GDM1 (cell line): ENCODE results near the gene IFT74.
"Not testable (repeated sequence)": the region's sequence is repeated elsewhere in the genome, so short reads cannot be mapped to it uniquely, and the experiment has no call there.

Source experiments
- DNase-seq: peaks from one replicate; lab custom pipeline; 2025; lab: John Stamatoyannopoulos, UW

Gene IFT74

DNA sequence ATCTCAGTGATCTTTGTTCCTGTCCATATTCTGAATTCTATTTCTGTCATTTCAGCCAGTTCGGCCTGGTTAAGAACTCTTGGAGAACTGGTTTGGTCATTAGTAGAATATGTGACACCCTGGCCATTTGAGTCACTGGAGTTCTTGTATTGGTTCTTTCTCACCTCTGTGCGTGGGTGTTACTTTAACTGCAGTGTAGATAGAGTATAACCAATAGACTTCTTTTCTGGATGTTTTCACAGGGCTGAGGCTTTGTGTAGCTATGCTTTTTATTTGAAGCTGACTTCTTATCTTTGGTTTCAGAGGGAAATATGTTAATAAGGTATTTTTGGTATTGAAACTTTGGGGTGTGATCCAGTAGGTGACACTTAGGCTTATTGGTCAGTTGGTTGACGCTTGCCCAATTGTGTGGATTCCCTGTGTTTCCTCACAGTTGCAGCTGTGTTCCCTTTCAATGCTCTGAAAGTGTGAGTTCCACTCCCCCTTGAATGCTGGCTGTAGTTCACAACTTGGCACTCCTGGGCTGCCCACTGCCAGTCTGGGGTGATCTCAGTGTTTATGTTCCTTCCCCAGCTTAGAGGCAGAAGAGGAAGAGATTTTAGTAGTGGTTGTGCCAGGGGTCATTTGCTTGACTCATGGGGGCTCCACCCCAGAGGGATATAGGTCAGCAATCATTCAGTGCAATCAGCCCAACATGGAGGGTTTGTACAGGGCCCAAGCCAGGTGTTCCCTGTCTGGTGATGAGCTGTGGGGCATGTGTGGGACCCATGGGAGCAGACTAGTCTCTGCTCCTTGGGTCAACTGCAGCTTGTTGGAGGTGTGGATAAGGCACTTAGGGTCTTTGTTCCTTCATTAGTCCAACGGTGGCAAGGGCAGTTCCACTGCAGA, 117.9 kb downstream of the IFT74 start:
- DNase-seq, result no peak

DNA sequence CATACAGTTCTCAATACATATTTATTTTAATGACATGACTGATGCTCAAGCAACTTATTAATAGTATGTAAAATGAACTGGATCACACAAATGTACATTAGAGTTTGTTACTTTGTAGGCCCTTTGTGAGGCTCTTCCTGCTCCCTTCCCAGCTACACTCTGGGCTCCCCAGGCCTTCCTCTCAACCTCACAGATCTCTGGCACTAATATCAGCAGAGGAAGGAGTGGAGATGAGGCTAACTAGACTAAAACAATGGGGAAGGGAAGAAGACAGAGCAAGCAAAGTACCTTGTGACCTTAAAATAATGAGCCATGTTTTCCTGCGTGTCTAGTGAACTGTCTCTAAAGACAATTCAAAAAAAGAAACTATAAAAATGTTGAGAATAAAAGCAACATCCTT, 122.5 kb downstream of the IFT74 start:
- no peak for DNase-seq

DNA sequence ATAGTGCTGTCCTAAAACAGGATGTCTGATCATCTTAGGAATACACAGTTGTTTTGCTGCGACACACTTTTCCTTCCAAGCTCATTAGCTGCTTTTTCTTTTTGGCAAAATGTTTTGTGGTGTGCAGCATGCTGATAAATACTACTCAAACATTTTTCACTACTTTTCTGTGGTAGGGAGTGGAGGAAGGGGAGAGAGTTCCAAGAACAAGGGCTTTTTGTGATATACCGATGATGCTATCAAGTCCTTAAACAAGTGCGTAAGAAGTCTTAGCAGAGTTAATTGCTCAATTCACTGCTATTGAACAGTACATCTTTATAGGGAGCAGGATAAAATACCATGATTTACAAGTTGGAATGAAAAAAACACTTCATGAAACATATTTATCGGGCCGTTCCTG, 129.2 kb downstream of the IFT74 start:
- DNase-seq, result no peak

DNA sequence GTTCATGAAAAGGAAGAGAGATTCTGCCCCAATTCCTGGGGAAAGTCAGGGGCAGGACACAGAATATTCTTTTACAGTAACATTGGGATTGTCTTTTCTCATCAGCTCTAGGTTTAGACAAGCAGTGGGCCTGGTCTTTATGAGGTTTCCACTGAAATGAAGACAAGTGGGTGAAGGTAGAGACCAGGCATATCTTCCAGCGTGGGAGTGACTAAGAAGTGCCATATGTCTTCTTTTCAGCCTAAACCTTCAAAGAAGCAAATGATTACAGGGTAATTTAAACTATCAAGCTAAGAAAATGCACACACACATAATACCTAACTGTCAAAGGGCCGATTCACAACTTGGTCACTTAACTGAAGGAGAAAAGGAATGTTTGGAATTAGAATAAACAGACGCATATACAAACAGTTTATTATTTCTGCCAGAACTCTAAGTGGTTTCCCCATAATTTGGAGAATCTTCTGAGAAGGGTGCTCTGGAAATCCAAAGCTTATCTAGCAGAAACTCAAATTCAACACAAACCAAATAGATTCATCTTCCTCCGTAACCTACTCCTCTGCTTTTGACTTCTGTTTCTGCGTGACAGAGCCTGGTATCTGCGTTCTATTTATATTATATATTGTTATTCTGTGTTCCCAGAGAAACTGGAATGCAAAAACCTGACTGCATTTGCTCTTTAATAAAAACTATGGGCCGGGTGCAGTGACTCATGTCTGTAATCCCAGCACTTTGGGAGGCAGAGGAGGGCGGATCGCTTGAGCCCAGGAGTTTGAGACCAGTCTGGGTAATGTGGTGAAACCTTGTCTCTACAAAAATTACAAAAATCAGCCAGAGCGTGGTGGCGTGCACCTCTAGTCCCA, 130.8 kb downstream of the IFT74 start:
- DNase-seq, result no peak

DNA sequence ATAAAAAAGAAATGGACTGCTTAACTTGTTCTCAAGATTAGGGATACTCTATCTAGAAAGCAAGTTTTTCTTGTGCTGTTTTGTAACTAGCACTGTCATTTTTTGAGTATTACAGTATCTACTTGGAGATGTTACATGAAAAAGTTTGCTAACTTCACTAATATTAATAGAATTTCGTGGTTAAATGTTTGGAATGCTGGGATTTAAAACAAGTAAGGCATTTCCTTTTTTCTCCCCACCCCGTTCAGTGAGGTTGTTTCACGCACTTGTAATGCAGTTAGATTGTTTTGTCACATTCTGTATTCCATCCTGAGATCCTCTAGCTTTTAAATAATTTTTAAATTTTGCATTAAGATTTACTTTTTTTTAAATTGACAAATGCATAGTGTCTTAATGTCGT, 132.8 kb downstream of the IFT74 start:
- DNase-seq, result no peak

DNA sequence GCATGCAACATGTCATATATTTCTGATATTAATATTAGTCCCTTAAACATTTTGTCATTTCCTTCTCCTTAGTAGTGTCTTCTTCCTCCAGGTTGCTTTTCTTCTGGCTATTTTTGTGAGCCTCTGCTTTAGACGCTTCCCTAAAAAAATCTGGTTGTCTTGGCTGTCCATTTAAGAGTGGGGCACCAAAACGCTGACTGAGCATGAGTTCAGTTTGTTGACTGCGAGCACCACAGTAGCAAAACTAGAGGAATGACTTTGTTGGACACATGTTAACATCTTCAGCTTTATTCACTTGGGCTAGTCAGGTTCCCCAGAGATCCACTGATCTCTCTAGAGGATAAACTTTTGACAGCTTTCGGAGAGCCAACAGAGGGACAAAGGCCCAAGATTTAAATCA, 133.5 kb downstream of the IFT74 start:
- no peak for DNase-seq

DNA sequence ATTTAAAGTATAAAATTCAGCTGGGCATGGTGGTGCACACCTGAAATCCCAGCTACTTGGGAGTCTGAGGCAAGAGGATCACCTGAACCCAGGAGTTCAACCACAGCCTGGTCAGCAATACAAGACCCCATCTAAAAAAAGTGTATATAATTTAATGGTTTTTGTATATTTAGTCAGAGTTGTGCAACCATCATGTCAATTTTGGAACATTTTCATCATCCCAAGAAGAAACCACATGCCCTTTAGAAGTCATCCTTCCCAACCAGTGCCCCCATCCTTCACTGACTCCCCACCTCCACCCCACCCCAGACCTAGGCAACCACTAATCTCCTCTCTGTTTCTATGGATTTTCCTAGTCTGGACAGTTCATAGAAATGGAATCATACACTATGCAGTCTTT, 134.0 kb downstream of the IFT74 start:
- no peak for DNase-seq

DNA sequence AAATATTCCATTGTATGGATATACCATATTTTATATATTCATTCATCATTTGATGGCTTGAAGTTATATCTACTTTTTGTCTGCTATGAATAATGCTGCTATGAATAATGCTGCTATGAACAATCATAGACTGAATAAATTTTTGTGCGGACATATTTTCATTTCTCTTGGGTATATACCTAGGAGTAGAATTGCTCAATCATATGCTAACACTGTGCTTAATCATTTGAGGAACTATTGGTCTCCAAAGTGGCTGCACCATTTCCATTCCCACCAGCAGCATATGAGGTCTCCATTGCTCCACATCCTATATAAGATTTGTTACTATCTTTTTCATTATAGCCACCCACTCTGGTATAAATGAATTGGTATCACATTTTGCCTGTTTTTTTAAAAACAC, 134.5 kb downstream of the IFT74 start:
- DNase-seq, result no peak

DNA sequence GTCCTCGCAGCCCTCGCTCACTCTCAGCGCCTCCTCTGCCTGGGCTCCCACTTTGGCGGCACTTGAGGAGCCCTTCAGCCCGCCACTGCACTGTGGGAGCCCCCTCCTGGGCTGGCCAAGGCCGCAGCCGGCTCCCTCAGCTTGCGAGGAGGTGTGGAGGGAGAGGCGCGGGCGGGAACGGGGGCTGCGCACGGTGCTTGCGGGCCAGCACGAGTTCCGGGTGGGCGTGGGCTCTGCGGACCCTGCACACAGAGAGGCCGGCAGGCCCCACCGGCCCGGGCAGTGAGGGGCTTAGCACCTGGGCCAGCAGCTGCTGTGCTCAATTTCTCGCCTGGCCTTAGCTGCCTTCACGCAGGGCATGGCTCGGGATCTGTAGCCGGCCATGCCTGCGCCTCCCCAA, 136.3 kb downstream of the IFT74 start:
- DNase-seq, result not testable (repeated sequence)

DNA sequence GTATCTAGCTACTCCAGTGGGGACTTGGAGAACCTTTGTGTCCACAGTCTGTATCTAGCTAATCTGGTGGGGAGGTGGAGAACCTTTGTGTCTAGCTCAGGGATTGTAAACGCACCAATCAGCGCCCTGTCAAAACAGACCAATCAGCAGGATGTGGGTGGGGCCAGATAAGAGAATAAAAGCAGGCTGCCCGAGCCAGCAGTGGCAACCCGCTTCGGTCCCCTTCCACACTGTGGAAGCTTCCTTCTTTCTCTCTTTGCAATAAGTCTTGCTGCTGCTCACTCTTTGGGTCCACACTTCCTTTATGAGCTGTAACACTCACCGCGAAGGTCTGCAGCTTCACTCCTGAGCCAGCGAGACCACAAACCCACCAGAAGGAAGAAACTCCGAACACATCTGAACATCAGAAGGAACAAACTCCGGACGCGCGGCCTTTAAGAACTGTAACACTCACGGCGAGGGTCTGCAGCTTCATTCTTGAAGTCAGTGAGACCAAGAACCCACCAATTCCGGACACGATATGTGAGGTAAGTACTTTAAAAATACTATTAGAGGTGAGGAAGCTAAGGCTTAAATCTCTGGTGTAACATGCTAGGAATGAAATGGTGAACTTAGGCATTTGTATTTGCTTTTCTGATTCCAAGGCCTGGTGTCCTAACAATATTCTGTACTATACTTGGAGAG, 137.3 kb downstream of the IFT74 start:
- DNase-seq, result peak; percentile 62

DNA sequence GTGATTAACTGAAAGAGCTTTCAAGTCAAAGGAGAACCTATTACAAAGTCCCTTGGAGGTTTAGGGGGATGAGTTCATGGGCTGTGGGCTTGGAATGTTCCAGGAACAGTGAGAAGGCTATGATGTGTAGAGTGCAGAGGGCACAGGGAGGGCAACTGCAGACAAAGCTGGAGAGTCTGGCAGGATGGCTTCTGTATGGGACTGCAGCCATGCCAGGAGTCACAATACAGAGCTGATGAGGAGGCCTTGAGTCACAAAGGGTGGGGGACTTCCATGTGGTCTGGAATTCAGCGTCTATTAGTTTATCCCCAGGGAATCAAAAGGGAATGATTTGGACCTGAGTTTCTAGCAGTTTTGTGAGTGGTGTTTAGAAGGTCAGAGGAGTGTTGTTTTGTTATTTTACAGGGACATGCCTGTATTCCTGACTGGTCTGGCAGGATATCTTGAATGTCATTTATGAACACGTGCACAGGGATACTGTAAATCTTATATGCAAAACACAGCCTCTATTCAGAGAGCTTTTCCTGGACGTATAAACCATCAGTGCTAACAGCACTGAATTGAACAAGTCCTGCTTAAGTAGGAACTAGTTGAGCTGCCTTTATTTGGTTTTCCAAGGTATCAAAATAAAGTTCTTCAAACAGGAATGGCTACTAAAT, 138.6 kb downstream of the IFT74 start:
- no peak for DNase-seq

DNA sequence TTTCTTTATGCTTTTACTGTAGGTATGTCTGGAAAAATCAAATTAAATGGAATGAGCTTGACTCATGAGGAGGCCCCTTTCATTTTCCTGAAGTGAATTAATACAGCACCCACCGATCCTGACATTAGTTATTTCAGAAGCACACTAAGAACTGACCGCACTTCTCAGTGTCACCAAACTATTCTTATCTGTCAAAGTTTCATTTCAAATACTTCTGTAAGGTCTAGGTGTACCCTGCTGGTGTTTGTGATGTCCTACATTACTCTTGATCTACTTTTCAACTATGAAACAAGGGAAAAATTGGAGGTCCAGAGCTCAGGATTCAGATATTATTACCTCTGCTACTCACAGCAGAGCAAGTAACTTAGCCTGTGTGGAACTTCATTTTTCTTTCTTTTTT, 151.0 kb downstream of the IFT74 start:
- DNase-seq, result no peak

DNA sequence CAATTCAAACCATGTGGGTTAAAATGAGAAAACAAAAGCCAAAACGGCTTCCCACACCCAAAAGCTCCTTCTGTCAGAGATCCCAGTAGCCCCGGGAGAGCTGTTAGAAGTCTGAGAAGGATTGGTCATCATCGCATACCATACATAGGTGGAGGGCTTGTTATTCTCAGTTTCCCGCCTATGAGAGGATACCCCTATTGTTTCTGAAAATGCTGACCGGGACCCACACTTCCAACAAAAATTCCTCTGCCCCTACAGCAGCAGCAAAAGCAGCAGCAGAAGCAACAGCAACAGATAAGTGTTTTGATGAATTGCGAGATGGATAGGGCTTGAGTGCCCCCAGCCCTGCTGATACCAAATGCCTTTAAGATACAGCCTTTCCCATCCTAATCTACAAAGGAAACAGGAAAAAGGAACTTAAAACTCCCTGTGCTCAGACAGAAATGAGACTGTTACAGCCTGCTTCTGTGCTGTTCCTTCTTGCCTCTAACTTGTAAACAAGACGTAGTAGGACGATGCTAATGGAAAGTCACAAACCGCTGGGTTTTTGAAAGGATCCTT, 152.8 kb downstream of the IFT74 start, which contains the start of gene TEK:
Gene TEK, plus strand, starts transcription at position 245 of the 561 bp plus-strand sequence. CDS start 366 bp downstream, outside the sequence.
- no peak for DNase-seq

DNA sequence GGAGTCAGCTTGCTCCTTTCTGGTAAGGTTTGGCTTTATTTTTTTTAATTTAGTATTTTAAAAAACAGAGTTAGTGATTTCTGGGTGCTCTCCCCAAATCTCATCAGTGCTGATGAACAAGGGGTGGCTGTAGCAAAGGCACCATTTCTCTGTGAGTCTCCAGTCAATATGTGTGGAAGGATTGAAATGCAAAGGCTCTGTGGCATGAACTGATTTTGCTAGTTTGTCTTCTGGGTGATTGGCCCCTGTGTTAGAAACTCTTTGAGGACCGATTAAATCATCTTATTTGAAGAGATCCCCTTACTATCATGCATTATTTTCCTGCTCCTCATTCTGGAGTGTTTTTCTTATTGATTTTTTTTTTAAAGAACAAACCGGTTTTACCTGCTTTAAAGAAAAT, 153.4 kb downstream of the IFT74 start:
- no peak for DNase-seq

DNA sequence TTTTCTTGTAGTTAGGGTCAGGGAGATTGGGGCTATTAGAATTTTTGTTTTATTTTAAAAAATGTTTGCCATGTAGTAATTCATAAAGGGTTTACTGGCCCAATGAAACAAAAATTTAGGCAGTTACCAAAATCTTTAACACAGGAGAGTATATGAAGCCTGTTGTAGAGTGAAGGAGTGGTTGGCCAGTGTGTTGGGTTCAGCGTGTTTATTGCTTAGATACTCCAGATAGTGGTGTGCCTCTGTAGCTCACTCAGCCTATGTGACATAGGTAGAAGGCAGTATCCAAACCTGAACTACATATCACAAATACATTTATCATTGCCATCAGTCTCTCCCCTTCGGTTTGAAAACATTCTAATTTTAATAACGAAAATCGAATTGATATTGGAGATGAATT, 154.0 kb downstream of the IFT74 start:
- no peak for DNase-seq

DNA sequence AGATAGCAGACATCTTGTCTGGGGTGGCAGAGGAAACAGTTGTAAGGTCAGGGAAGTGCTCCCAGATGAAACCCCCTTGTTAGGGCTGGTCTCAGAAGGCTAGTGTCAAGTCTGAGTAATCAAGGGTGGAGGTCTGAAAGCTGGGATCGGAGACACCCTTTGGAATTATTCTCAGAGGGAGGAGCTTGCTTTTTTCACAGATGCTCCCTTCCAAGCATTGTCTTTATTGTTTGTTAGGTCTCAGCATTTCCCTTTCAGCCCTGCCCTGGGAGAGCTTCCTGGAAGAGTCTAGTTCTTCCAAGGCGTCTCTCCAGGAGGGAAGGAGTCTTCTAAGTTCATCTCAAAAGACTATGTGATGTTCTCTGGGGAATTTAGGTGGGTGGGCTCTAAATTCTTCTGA, 156.0 kb downstream of the IFT74 start:
- DNase-seq, result no peak
